Measurements from ENCODE around the gene ANKRD11.

The ANKRD11 gene

GRCh38 chr16:89444728-89445127, 45.6 kb downstream of the ANKRD11 start:
- Histone ChIP-seq H3K79me2 (ENCODE audit: control insufficient read depth, low read length) (peaks cover 100% of the 10 kb centered on the region), H3F3A (ENCODE audit: control insufficient read depth, insufficient read depth) (no peaks in the 10 kb centered on the region), H3K27ac (ENCODE audit: low read depth, low read length) (no peak overlapping the region), H3K9me2 (replicated peaks; ENCODE audit: control insufficient read depth, low read length) (no peaks in the 10 kb centered on the region), H3K9me3 (ENCODE audit: control insufficient read depth, insufficient read depth, low read length) (no peaks in the 10 kb centered on the region), H3K36me3 (ENCODE audit: control insufficient read depth, low read length) (peaks cover 12% of the 10 kb centered on the region), H3K27me3 (ENCODE audit: control insufficient read depth, low read length) (no peaks in the 10 kb centered on the region), H3K4me3 (ENCODE audit: low read length) (no peak overlapping the region), H3K4me2 (ENCODE audit: low read length) (no peak overlapping the region), H4K20me1 (ENCODE audit: control insufficient read depth, insufficient read depth, low read depth, low read length) (peaks cover 59% of the 10 kb centered on the region), H3K4me1 (ENCODE audit: control insufficient read depth, low read length) (peaks cover 6% of the 10 kb centered on the region)
- TF ChIP-seq EZH2phosphoT487 (IDR thresholded peaks at IDR 0.05; ENCODE audit: borderline replicate concordance, low read length) (no peak), CTCF (IDR thresholded peaks at IDR 0.05; ENCODE audit: low read depth, low read length, poor library complexity, severe bottlenecking) (no peak)

GRCh38 chr16:89444151-89444723, 46.1 kb downstream of the ANKRD11 start:
- Histone ChIP-seq H3K9me3 (ENCODE audit: control insufficient read depth, insufficient read depth, low read length) (no peaks in the 10 kb centered on the region), H3K27me3 (ENCODE audit: control insufficient read depth, low read length) (no peaks in the 10 kb centered on the region), H4K20me1 (ENCODE audit: control insufficient read depth, insufficient read depth, low read depth, low read length) (peaks cover 63% of the 10 kb centered on the region), H3K4me2 (ENCODE audit: low read length) (no peak overlapping the region), H3K36me3 (ENCODE audit: control insufficient read depth, low read length) (peaks cover 17% of the 10 kb centered on the region), H3K27ac (ENCODE audit: low read depth, low read length) (no peak overlapping the region), H3K79me2 (ENCODE audit: control insufficient read depth, low read length) (peaks cover 100% of the 10 kb centered on the region), H3K4me3 (ENCODE audit: low read length) (no peak overlapping the region), H3K4me1 (ENCODE audit: control insufficient read depth, low read length) (peaks cover 6% of the 10 kb centered on the region), H3F3A (ENCODE audit: control insufficient read depth, insufficient read depth) (no peaks in the 10 kb centered on the region), H3K9me2 (replicated peaks; ENCODE audit: control insufficient read depth, low read length) (no peaks in the 10 kb centered on the region)
- TF ChIP-seq CTCF (IDR thresholded peaks at IDR 0.05; ENCODE audit: low read depth, low read length, poor library complexity, severe bottlenecking) (no peak), EZH2phosphoT487 (IDR thresholded peaks at IDR 0.05; ENCODE audit: borderline replicate concordance, low read length) (no peak)

DNA sequence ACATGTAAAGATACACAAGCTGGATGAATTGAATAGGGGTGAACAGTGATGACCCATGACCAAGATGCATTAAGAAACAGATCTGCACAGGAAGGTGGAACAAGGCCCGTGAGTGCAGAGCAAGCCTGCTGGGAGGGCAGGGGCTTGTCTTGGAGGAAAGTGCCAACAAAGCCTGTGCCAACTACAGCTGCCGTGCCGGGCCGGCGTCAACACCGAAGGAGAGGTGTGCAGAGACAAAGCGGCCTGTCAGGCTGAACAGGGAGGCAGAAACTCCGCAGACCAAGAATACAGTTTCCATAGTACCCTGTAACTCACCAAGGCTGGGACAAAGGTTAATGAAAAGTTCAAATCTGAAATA, 46.7 kb downstream of the ANKRD11 start:
- Histone ChIP-seq H3K36me3 (ENCODE audit: control insufficient read depth, low read length) (peaks cover 17% of the 10 kb centered on the region), H3K4me3 (ENCODE audit: low read length) (no peak overlapping the region), H4K20me1 (ENCODE audit: control insufficient read depth, insufficient read depth, low read depth, low read length) (peaks cover 61% of the 10 kb centered on the region), H3K4me1 (ENCODE audit: control insufficient read depth, low read length) (peaks cover 6% of the 10 kb centered on the region), H3K27ac (ENCODE audit: low read depth, low read length) (no peak overlapping the region), H3K4me2 (ENCODE audit: low read length) (no peak overlapping the region), H3K79me2 (ENCODE audit: control insufficient read depth, low read length) (peaks cover 100% of the 10 kb centered on the region), H3K9me3 (ENCODE audit: control insufficient read depth, insufficient read depth, low read length) (no peaks in the 10 kb centered on the region), H3F3A (ENCODE audit: control insufficient read depth, insufficient read depth) (no peaks in the 10 kb centered on the region), H3K9me2 (replicated peaks; ENCODE audit: control insufficient read depth, low read length) (no peaks in the 10 kb centered on the region), H3K27me3 (ENCODE audit: control insufficient read depth, low read length) (no peaks in the 10 kb centered on the region)
- TF ChIP-seq EZH2phosphoT487 (IDR thresholded peaks at IDR 0.05; ENCODE audit: borderline replicate concordance, low read length) (no peak), CTCF (IDR thresholded peaks at IDR 0.05; ENCODE audit: low read depth, low read length, poor library complexity, severe bottlenecking) (no peak)

Measured in DOHH2 (cell line).